PC-3 (cell line): ENCODE results near the gene RBSN. TPM values are rescaled to one million over a fixed set of nuclear protein-coding genes. Genes with fewer than 3 reads are reported as not detected.

Experiments used
- ATAC-seq: fragments of 200-7000 bp; cut with Tn5 transposase; 2 replicates; pipeline ENCODE4 v1.9.1; 2020; ENCODE audit warnings: mild to moderate bottlenecking, moderate library complexity
- BruUV-seq: library from RNA; stranded (reverse); fragments of 400-500 nt; replicated peaks from 2 replicates; lab custom pipeline; 2021; lab: Mats Ljungman, UMichigan
- CTCF ChIA-PET: fragments of 300-600 bp; sonication (Branson Sonifier 250); formaldehyde crosslinking; loops from one replicate; lab custom pipeline; 2022; ENCODE audit warnings: antibody characterized with exemption; lab: Charles Lee
- POLR2A ChIA-PET: fragments of 300-600 bp; sonication (Branson Sonifier 250); formaldehyde crosslinking; loops from one replicate; lab custom pipeline; 2022; ENCODE audit warnings: antibody characterized with exemption; ENCODE audit not compliant: unreplicated experiment; lab: Charles Lee
- DNase-seq: peaks from one replicate; pipeline ENCODE4 v3.0.0-alpha.2; 2015
- H2AFZ ChIP-seq: fragments of 300-600 bp; sonication (generic); 2 replicates; pipeline ENCODE4 v1.6.0; 2016; ENCODE audit warnings: antibody characterized with exemption, low read length
- H3F3A ChIP-seq: fragments of 300-600 bp; sonication (generic); one replicate; pipeline ENCODE4 v1.6.0; 2017; ENCODE audit warnings: antibody characterized with exemption, low read length, control low read depth, mild to moderate bottlenecking; ENCODE audit not compliant: unreplicated experiment
- H3K27ac ChIP-seq: fragments of 300-600 bp; sonication (generic); 2 replicates; pipeline ENCODE4 v1.5.1; 2016; ENCODE audit warnings: mild to moderate bottlenecking, low read length
- H3K27me3 ChIP-seq: fragments of 300-600 bp; sonication (generic); 2 replicates; pipeline ENCODE4 v1.6.1; 2016; ENCODE audit warnings: low read length, mixed read lengths
- H3K36me3 ChIP-seq: fragments of 300-600 bp; sonication (generic); 2 replicates; pipeline ENCODE4 v1.6.1; 2016; ENCODE audit warnings: low read depth, mixed run types, low read length, mixed read lengths
- H3K4me1 ChIP-seq: fragments of 300-600 bp; sonication (generic); 2 replicates; pipeline ENCODE4 v1.5.1; 2016; ENCODE audit warnings: low read length; ENCODE audit not compliant: insufficient read depth
- H3K4me2 ChIP-seq: fragments of 300-600 bp; sonication (generic); 2 replicates; pipeline ENCODE4 v1.6.0; 2016; ENCODE audit warnings: low read length
- H3K4me3 ChIP-seq: fragments of 300-600 bp; sonication (generic); 2 replicates; pipeline ENCODE4 v1.5.1; 2016; ENCODE audit warnings: mild to moderate bottlenecking, low read length, mixed read lengths
- H3K79me2 ChIP-seq: fragments of 300-600 bp; sonication (generic); 2 replicates; pipeline ENCODE4 v1.6.1; 2017; ENCODE audit warnings: low read length, mixed read lengths
- H3K9ac ChIP-seq: fragments of 300-600 bp; sonication (generic); 2 replicates; pipeline ENCODE4 v1.6.0; 2016; ENCODE audit warnings: mild to moderate bottlenecking, low read length
- H3K9me2 ChIP-seq: fragments of 300-600 bp; sonication (generic); replicated peaks from 2 replicates; pipeline ENCODE4 v1.6.1; 2016; ENCODE audit warnings: mixed run types, low read length, mixed read lengths
- H3K9me3 ChIP-seq: fragments of 300-600 bp; sonication (generic); 2 replicates; pipeline ENCODE4 v1.6.1; 2016; ENCODE audit warnings: low read length, mixed read lengths
- H4K20me1 ChIP-seq: fragments of 300-600 bp; sonication (generic); 2 replicates; pipeline ENCODE4 v1.6.1; 2016; ENCODE audit warnings: low read length, mixed read lengths
- EZH2 ChIP-seq: fragments of 300-600 bp; sonication (generic); IDR thresholded peaks from one replicate; pipeline ENCODE4 v1.6.1; 2017; ENCODE audit warnings: antibody characterized with exemption, mild to moderate bottlenecking, low read length; ENCODE audit not compliant: unreplicated experiment
- EZH2phosphoT487 ChIP-seq: fragments of 300-600 bp; sonication (generic); IDR thresholded peaks from 2 replicates; pipeline ENCODE4 v1.6.1; 2018; ENCODE audit warnings: mild to moderate bottlenecking, antibody characterized with exemption, low read length, borderline replicate concordance
- intact Hi-C: fragments of 100-400 bp; cut with micrococcal nuclease; formaldehyde crosslinking; loops from 2 replicates; pipeline ENCODE4 v1.9.0; 2023
- total RNA-seq: library from RNA; depleted of rRNA; stranded (reverse); fragments of >200 nt; gene quantifications from 2 replicates; pipeline ENCODE4 v1.2.3, GENCODE V29; 2014
- TF ChIP-seq, protein P1 (sequence below): fragments of 300-600 bp; sonication (generic); conservative IDR thresholded peaks from 2 replicates; pipeline ENCODE4 v1.5.1; 2017; ENCODE audit warnings: antibody characterized with exemption, low read depth, mild to moderate bottlenecking, low read length

The RBSN gene
- total RNA-seq, 1 experiment from 2014 or later: 18.7 TPM

DNA sequence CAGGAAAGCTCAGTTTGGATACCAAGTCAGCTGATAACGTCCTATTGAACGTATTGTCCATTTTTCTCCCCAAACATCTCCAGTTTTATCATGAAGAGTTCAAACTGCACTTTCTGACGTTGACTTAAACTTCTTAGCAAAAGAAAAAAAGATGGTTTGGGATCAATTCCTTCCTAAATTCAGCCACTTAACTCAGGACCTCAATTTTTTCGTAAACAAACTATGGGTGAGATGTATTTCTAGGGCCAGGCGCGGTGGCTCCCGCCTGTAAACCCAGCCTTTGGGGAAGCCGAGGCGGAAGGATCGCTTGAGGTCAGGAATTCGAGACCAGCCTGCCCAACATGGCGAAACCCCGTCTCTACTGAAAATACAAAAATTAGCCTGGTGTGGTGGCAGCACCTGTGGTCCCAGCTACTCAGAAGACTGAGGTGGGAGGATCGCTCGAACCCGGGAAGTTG is 33.4 kb downstream of the RBSN start:
- Histone ChIP-seq H3K9me2 (no peaks in the 10 kb centered on the region), H3K9me3 (no peaks in the 10 kb centered on the region), H3K9ac (peak overlapping the region; percentile 98), H3K27me3 (no peaks in the 10 kb centered on the region), H3K4me2 (peak overlapping the region; percentile 77), H3K36me3 (peaks cover 6% of the 10 kb centered on the region; the same call in 1 of the 2 replicates), H3F3A (no peaks in the 10 kb centered on the region), H3K4me3 (peak overlapping the region; percentile 88), H3K79me2 (peaks cover 29% of the 10 kb centered on the region), H2AFZ (peak overlapping the region; percentile 81), H3K4me1 (peaks cover 17% of the 10 kb centered on the region), H4K20me1 (peaks cover 15% of the 10 kb centered on the region), H3K27ac (peak overlapping the region; percentile 30)
- no peak for ATAC-seq
- DNase-seq: no peak
- CTCF ChIA-PET: interaction anchor here (1.0 kb wide), 1 partner anchor 14 kb away, joined by 4 read pairs; no protein-coding TSS in a partner anchor
- POLR2A ChIA-PET: interaction anchor here (0.9 kb wide), 1 partner anchor 52 kb away, joined by 3 read pairs; no protein-coding TSS in a partner anchor
- intact Hi-C loops: loop anchor here (2.0 kb wide), 1 partner anchor 33 kb away; the partner anchor contains the start of gene RBSN
- BruUV-seq: TSS peak; percentile 60
- TF ChIP-seq EZH2phosphoT487 (no peak), EZH2 (no peak)
- TF ChIP-seq, protein P1, sequence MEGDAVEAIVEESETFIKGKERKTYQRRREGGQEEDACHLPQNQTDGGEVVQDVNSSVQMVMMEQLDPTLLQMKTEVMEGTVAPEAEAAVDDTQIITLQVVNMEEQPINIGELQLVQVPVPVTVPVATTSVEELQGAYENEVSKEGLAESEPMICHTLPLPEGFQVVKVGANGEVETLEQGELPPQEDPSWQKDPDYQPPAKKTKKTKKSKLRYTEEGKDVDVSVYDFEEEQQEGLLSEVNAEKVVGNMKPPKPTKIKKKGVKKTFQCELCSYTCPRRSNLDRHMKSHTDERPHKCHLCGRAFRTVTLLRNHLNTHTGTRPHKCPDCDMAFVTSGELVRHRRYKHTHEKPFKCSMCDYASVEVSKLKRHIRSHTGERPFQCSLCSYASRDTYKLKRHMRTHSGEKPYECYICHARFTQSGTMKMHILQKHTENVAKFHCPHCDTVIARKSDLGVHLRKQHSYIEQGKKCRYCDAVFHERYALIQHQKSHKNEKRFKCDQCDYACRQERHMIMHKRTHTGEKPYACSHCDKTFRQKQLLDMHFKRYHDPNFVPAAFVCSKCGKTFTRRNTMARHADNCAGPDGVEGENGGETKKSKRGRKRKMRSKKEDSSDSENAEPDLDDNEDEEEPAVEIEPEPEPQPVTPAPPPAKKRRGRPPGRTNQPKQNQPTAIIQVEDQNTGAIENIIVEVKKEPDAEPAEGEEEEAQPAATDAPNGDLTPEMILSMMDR: no peak

DNA sequence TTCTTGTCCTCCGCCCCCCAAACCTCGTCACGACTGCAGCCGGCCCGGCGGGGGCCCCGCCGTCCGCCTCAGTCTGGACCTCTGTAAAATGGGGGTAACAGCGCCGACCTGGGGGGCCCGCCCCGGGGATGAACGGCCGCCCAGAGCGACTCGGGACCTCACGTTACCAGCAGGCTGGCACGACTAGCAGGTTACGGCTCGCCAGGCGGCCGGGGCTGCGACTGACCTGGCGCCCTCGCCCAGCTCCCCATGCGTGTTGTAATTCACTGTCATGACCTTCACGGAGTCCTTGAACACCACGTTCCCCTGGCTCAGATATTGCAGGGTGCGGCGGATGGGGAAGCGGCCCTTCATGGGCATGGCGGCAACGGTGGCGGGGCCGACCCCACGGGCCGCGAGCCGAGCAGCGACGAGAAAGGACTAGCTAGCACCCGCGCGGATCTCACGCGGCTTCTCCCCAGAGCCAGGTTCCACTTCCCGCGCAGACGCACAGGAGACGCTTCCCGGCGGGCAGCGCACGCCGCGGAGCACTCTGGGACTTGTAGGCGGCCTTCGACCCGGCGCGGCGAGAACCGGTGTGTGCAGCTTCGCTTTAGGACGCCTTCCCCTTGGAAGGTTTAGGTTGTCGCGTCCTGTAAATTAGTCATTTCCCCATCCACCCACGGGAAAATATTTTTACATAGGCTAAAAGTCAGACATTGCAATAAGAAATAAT is 34.0 kb downstream of the RBSN start, which contains the start of gene MRPS25:
TSS of gene MRPS25 (minus strand) at position 481 of the 715 bp plus-strand sequence. CDS start at position 360, 121 bp downstream.
- TF ChIP-seq, protein P1: no peak
- no peak for TF ChIP-seq EZH2
- TF ChIP-seq EZH2phosphoT487: no peak
- H3K27ac ChIP-seq: peak within 1 kb of the TSS; percentile 54
- POLR2A ChIA-PET: interaction anchor here (0.6 to 0.9 kb wide), 3 partner anchors 53 to 153 kb away, joined by 3 to 9 read pairs (median 6); partner anchors contain the start of gene CAPN7
- DNase-seq: peak; percentile 94
- H3K79me2 ChIP-seq: peaks cover 34% of the 10 kb centered on the region
- no peaks in the 10 kb centered on the region for H3F3A ChIP-seq
- H3K4me1 ChIP-seq: peaks cover 17% of the 10 kb centered on the region
- peaks cover 4% of the 10 kb centered on the region; the same call in 1 of the 2 replicates for H3K36me3 ChIP-seq
- CTCF ChIA-PET: interaction anchor here (1.0 kb wide), 1 partner anchor 14 kb away, joined by 4 read pairs; no protein-coding TSS in a partner anchor
- peak within 1 kb of the TSS; percentile 88 for H3K4me3 ChIP-seq
- H4K20me1 ChIP-seq: peaks cover 15% of the 10 kb centered on the region
- peak within 1 kb of the TSS; percentile 98 for H3K9ac ChIP-seq
- H2AFZ ChIP-seq: peak within 1 kb of the TSS; percentile 81
- peak; percentile 97 for ATAC-seq
- TSS peak; percentile 47 for BruUV-seq
- intact Hi-C loops: loop anchor here (2.0 kb wide), 1 partner anchor 34 kb away; the partner anchor contains the start of gene RBSN
- no peaks in the 10 kb centered on the region for H3K9me3 ChIP-seq
- H3K27me3 ChIP-seq: no peaks in the 10 kb centered on the region
- peak within 1 kb of the TSS; percentile 77 for H3K4me2 ChIP-seq
- H3K9me2 ChIP-seq: no peaks in the 10 kb centered on the region
